Neural progenitor cell (in vitro differentiated cells): ENCODE data around the gene SYNJ2. TPM values are rescaled to one million over a fixed set of nuclear protein-coding genes. Genes with fewer than 3 reads are reported as not detected.

Experiments
- DNase-seq: peaks from one replicate; pipeline ENCODE4 v3.0.0-alpha.2; 2016; ENCODE audit warnings: low spot score
- H2AFZ ChIP-seq: fragments of 200-600 bp; sonication (generic); replicated peaks from 2 replicates; pipeline ENCODE4 v1.6.1; 2016; ENCODE audit warnings: antibody characterized with exemption
- H3F3A ChIP-seq: fragments of 200-600 bp; sonication (generic); 2 replicates; pipeline ENCODE4 v1.6.1; 2016; ENCODE audit warnings: antibody characterized with exemption, low read depth
- H3K27ac ChIP-seq: fragments of 200-600 bp; sonication (generic); 2 replicates; pipeline ENCODE4 v1.5.1; 2016; ENCODE audit warnings: mild to moderate bottlenecking
- H3K27me3 ChIP-seq: fragments of 200-600 bp; sonication (generic); 2 replicates; pipeline ENCODE4 v1.6.1; 2016; ENCODE audit warnings: mild to moderate bottlenecking, moderate library complexity
- H3K36me3 ChIP-seq: fragments of 200-600 bp; sonication (generic); 2 replicates; pipeline ENCODE4 v1.5.1; 2016
- H3K4me1 ChIP-seq: fragments of 200-600 bp; sonication (generic); 2 replicates; pipeline ENCODE4 v1.6.1; 2016; ENCODE audit warnings: mixed run types
- H3K4me2 ChIP-seq: fragments of 200-600 bp; sonication (generic); 2 replicates; pipeline ENCODE4 v1.6.1; 2016
- H3K4me3 ChIP-seq: fragments of 200-600 bp; sonication (generic); 2 replicates; pipeline ENCODE4 v1.5.1; 2016
- H3K79me2 ChIP-seq: fragments of 200-600 bp; sonication (generic); 2 replicates; pipeline ENCODE4 v1.6.1; 2016; ENCODE audit warnings: low read depth
- H3K9ac ChIP-seq: fragments of 200-600 bp; sonication (generic); 2 replicates; pipeline ENCODE4 v1.6.1; 2016
- H3K9me3 ChIP-seq: fragments of 200-600 bp; sonication (generic); 2 replicates; pipeline ENCODE4 v1.5.1; 2016; ENCODE audit warnings: low read depth
- H4K20me1 ChIP-seq: fragments of 200-600 bp; sonication (generic); 2 replicates; pipeline ENCODE4 v1.6.1; 2016; ENCODE audit warnings: low read depth
- H3K27ac Mint-ChIP-seq: 3 replicates; pipeline ENCODE4 v1.8.0; 2021; ENCODE audit warnings: mixed read lengths
- H3K27me3 Mint-ChIP-seq: 2 replicates; pipeline ENCODE4 v1.8.0; 2022; ENCODE audit warnings: low read depth, mild to moderate bottlenecking, inconsistent platforms, moderate library complexity, mixed read lengths; ENCODE audit not compliant: insufficient read depth
- H3K36me3 Mint-ChIP-seq: 3 replicates; pipeline ENCODE4 v1.8.0; 2021; ENCODE audit warnings: mixed read lengths
- H3K4me1 Mint-ChIP-seq: 3 replicates; pipeline ENCODE4 v1.8.0; 2021; ENCODE audit warnings: mixed read lengths
- H3K4me3 Mint-ChIP-seq: 3 replicates; pipeline ENCODE4 v1.8.0; 2021; ENCODE audit warnings: mild to moderate bottlenecking, moderate library complexity, mixed read lengths
- H3K9me3 Mint-ChIP-seq: 3 replicates; pipeline ENCODE4 v1.8.0; 2020; ENCODE audit warnings: mixed read lengths
- CTCF ChIP-seq: fragments of 200-600 bp; sonication (generic); IDR thresholded peaks from 2 replicates; pipeline ENCODE4 v1.5.1; 2017; ENCODE audit warnings: antibody characterized with exemption, mild to moderate bottlenecking
- EZH2 ChIP-seq: fragments of 200-600 bp; sonication (generic); IDR thresholded peaks from 2 replicates; pipeline ENCODE4 v1.6.1; 2017; ENCODE audit warnings: antibody characterized with exemption, mild to moderate bottlenecking, moderate library complexity
- EZH2phosphoT487 ChIP-seq: fragments of 200-600 bp; sonication (generic); IDR thresholded peaks from 2 replicates; pipeline ENCODE4 v1.6.1; 2017; ENCODE audit warnings: antibody characterized with exemption
- total RNA-seq: library from RNA; depleted of rRNA; stranded (reverse); fragments of >200 nt; gene quantifications from 2 replicates; pipeline ENCODE4 v1.2.3, GENCODE V29; 2015; ENCODE audit warnings: low replicate concordance

Gene SYNJ2
- total RNA-seq, 1 donor from 2014 or later: 4.8 TPM

GRCh38 chr6:158056355-158056754 lies 74.7 kb downstream of the SYNJ2 start:
- Histone ChIP-seq H3F3A (no peaks in the 10 kb centered on the region), H3K27me3 (no peaks in the 10 kb centered on the region), H3K36me3 (no peaks in the 10 kb centered on the region), H4K20me1 (no peaks in the 10 kb centered on the region), H3K4me3 (no peak overlapping the region), H2AFZ (no peak overlapping the region), H3K27ac (no peak overlapping the region), H3K9ac (no peak overlapping the region), H3K9me3 (no peaks in the 10 kb centered on the region), H3K79me2 (no peaks in the 10 kb centered on the region), H3K4me1 (no peaks in the 10 kb centered on the region), H3K4me2 (no peak overlapping the region)
- H3K9me3 Mint-ChIP-seq: peaks cover 2% of the 10 kb centered on the region
- H3K27me3 Mint-ChIP-seq: peaks cover 3% of the 10 kb centered on the region
- DNase-seq: no peak
- H3K36me3 Mint-ChIP-seq: peaks cover 2% of the 10 kb centered on the region
- H3K27ac Mint-ChIP-seq: no peak overlapping the region
- H3K4me3 Mint-ChIP-seq: no peak overlapping the region
- H3K4me1 Mint-ChIP-seq: peaks cover 2% of the 10 kb centered on the region
- no peak for TF ChIP-seq EZH2phosphoT487
- no peak for TF ChIP-seq CTCF
- no peak for TF ChIP-seq EZH2

- Histone ChIP-seq H3K79me2 (no peaks in the 10 kb centered on the region), H3K4me1 (no peaks in the 10 kb centered on the region), H4K20me1 (no peaks in the 10 kb centered on the region), H2AFZ (no peak overlapping the region), H3K27ac (no peak overlapping the region), H3K9me3 (no peaks in the 10 kb centered on the region), H3K9ac (no peak overlapping the region), H3K4me2 (no peak overlapping the region), H3K27me3 (no peaks in the 10 kb centered on the region), H3F3A (no peaks in the 10 kb centered on the region), H3K4me3 (no peak overlapping the region), H3K36me3 (no peaks in the 10 kb centered on the region)
- no peak for DNase-seq
- H3K27me3 Mint-ChIP-seq: peaks cover 3% of the 10 kb centered on the region
- no peak for TF ChIP-seq CTCF
- TF ChIP-seq EZH2: no peak
- TF ChIP-seq EZH2phosphoT487: no peak
- peaks cover 2% of the 10 kb centered on the region for H3K4me1 Mint-ChIP-seq
- peaks cover 2% of the 10 kb centered on the region for H3K9me3 Mint-ChIP-seq
- H3K27ac Mint-ChIP-seq: peak overlapping the region; percentile 46
- peaks cover 2% of the 10 kb centered on the region for H3K36me3 Mint-ChIP-seq
- H3K4me3 Mint-ChIP-seq: no peak overlapping the region
Observed at GRCh38 chr6:158056804-158057203, 75.1 kb downstream of the SYNJ2 start.

GRCh38 chr6:158057213-158057987 lies 75.7 kb downstream of the SYNJ2 start:
- Histone ChIP-seq H3K4me3 (no peak overlapping the region), H4K20me1 (no peaks in the 10 kb centered on the region), H3K9ac (no peak overlapping the region), H3K79me2 (no peaks in the 10 kb centered on the region), H3F3A (no peaks in the 10 kb centered on the region), H3K4me1 (no peaks in the 10 kb centered on the region), H3K9me3 (no peaks in the 10 kb centered on the region), H3K4me2 (no peak overlapping the region), H3K27ac (no peak overlapping the region), H2AFZ (no peak overlapping the region), H3K27me3 (no peaks in the 10 kb centered on the region), H3K36me3 (no peaks in the 10 kb centered on the region)
- H3K27ac Mint-ChIP-seq: no peak overlapping the region
- no peak for DNase-seq
- H3K4me1 Mint-ChIP-seq: peaks cover 2% of the 10 kb centered on the region
- no peak overlapping the region for H3K4me3 Mint-ChIP-seq
- peaks cover 4% of the 10 kb centered on the region for H3K36me3 Mint-ChIP-seq
- H3K9me3 Mint-ChIP-seq: no peaks in the 10 kb centered on the region
- TF ChIP-seq CTCF (no peak), EZH2 (no peak), EZH2phosphoT487 (no peak)
- H3K27me3 Mint-ChIP-seq: no peaks in the 10 kb centered on the region
